NCI-H1930 (cell line): Measurements from ENCODE around the gene EBNA1BP2.
"Not testable (repeated sequence)": the region's sequence is repeated elsewhere in the genome, so short reads cannot be mapped to it uniquely, and the experiment has no call there.

Source experiments
- DNase-seq, 2 experiments: peaks; one replicate each; lab custom pipeline; 2025; lab: John Stamatoyannopoulos, UW

Gene EBNA1BP2

DNA sequence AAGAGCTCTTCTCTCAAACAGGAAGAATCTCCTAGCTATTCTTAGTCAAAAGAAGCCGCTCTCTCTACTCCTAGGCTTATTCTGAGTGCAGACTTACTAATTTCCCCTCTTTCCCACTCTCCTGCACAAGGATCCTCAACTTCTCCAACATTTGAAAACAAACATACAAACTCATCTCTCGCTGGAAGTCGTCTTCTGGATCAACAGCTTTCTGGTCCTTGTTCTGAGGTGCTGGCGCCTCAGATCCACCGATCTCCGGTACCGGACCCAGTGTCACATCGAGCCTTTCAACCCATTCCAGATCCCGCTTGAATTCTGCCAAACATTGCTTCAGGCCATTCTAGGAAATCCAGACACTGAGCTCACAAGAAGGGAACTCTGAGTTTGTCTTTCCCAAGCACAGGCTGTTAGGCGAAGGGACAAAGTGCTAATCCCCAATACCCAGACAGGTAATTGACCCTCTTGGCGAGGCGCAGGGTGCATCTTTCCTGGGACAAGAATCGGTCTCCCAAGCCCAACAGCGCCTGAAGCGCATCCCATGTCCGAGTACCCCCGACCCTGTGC is 696 bp downstream of the EBNA1BP2 start:
- DNase-seq = no peak

DNA sequence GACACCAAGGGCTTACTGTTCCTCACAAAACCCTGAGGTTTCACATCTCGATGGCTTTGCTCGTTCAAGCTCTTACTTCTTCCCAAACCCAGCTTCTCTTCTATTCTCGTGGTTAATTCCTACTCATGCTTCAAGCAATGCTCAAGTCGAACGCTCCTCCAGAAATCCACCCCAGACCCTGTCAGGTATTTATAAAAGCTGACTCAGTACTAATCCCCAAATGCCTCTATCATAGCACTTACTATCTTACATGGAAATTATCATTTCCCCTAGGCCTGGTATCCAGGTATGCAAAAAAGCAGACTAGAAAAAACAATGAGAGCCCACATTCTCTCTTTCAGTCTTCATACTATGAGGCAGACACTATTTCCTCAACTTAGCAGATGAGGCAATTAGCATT is 6.3 kb downstream of the EBNA1BP2 start:
- no peak for DNase-seq

DNA sequence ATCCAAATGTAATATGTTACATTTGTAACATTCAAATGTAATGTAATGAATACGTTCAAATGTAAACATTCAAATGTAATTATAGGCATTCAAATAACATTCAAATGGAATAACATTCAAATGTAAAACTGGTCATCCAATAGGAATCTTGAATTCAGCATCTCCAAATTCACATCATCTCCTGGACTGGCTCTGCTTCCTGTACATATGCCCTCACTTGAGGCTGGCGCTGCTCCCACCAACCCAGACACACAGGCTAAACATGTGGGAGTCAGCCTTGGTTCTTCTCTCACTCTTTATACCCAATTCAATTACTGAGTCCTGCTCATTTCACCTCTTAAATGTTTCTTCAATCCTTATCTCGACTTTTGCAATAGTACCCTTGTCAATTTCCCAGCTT is 6.9 kb downstream of the EBNA1BP2 start:
- DNase-seq = no peak

DNA sequence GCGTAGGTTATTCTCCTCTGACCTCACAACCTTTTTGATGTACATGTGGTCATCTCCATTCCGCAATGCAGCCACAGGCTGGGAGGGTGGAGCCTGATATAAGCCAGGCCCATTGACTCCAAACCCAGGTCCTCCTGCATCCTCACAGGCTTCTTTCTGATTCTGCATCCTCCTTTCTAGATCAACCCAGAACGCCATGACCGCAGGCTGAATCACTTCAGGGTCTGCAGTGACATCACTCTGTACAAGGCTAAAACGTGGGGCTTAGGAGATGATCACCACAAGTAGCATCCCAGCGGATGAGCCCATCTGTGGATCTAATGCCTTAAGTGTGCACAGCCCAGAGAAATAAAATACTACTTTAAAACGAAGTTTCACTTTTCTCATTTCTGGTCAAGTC is 16.1 kb downstream of the EBNA1BP2 start:
- no peak for DNase-seq

DNA sequence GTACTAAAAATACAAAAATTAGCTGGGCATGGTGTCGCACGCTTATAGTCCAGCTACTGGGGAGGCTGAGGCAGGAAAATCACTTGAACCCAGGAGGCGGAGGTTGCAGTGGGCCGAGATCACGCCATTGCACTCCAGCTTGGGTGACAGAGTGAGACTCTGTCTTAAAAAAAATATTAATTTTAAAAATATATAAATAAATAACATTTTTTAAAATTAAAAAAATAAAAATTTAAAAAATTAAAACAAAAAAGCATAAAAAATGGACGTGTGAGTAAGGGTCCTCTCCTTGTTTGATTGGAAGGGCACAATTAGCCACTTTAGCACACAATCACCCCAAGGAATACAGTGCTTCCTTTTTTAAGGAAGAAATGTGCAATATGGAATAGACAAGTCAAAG is 18.6 kb downstream of the EBNA1BP2 start:
- DNase-seq = no peak

DNA sequence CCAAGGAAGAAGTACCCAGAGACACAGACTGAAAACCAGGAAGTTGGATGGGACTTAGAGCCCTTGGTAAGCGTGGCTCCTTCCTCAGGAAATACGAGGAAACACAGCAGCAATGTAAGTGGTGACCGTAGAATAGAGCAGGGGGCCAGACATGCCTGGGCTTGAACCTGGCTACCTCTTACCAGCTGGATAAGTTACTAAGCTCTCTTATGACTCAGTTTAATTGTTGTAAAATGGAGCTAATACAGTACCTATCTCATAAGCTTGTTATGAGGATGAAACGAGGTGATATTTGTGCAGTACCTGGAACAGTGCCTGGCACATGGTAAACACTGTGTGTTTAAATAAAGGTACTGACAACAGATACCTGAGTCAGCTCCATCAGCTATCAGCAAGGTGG is 19.2 kb downstream of the EBNA1BP2 start:
- DNase-seq = no peak

DNA sequence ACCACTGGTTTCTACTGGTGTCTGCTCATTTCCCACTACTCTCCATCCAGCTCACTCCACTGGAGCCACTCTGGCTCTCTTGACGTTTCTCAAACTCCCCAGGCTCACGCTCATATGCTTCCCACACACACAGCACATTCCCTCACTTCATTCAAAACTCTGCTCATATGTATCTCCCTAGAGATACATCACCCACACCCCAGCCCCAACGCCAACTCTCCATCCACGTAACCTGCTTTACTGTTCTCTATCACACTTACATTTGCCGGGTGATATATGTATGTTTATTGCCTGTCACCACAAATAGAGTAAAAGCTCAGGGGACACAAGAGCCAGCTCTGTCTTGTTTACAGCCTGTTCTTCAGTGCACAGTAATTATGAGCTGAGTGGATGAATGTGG is 22.2 kb downstream of the EBNA1BP2 start:
- DNase-seq = no peak

DNA sequence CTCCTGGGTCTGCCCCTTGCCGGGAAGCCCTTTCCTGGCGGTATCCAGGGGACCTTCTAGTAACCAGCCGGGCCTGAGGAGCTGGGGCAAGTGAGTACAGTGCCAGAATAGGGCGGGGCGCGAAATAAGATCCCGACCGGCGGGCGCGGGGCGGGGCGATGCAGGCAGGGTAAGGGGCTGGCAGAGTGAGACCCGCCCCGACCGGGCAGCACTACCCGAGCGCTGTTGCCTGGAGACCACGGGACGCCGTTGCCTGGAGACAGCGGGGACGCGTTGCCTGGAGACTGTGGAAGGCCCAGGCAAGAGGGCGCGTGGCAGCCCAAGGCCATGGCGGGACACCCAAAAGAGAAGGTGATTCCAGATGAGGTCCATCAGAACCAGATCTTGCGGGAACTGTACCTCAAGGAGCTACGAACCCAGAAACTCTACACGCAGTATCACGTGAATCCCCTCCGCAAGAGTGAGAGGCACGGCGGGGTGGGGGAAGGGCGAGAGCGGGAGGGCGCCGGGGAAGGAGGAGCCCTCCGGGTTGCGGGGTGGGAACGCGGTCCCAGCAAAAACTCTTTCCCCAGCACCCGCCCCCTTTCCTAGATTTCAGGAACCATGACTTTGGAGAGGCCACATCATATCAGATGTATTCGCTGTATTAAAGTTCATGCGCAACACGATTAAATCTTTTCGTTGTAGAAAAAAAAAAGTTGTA is 24.3 kb downstream of the EBNA1BP2 start:
- peak; percentile 87 to 89 for DNase-seq

DNA sequence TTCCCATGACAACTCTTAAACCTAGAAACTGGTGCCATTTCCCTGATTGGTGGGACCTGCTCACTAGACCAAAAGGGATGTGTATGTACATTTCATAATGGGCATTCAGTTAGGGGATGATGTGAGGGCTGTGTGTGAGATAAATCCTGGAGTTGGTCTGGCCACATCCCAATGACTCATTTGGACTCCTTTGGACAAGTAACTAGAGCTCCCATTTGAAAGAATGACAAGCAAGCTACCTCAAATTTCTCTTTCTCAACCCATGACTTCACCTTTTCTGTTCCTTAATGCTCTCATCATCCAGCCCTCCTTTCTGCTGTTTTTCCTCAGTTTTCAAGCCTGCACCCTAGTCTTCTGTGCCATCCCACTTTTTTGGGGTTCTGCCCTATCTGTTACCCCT is 27.9 kb downstream of the EBNA1BP2 start:
- DNase-seq = no peak

DNA sequence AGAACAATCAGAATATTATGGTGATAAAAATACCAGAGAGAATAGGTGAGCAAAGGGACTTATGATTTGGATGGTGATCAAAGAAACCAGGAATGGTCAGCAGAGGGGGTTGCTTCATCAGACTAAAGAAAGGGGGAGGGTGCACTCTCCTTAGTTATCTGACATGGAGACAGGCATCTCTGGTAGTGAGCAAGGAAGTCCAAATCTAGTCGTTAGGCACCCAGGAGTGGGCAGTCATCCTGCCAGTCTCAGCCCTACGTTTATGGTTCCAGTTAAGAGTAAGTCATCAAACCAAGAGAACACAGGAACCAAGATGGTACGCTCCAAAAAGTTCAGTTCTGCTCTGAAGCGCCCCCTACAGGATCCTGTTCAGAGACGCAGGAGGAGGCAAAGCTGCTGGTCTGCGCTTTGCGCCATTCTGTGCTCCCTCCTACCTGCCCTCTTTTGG is 28.6 kb downstream of the EBNA1BP2 start:
- DNase-seq = peak; percentile 38 to 70

DNA sequence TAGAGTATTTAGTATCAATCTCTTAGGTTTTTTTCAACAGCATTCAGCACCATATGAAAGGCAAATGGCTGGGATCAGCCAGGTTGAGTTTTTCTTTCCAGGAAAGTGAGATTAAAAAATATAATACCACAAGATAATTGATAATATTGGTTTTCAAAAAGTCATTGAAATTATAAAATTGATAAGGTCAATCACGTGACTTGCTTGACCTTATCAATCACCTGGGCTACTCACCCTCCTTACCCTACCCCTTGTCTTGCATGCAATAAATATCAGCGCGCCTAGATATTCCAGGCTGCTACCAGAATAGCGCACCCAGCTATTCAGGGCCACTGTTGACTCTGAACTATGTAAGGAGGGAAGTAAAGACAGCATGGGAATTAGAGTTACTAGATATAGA is 31.5 kb downstream of the EBNA1BP2 start:
- no peak for DNase-seq

DNA sequence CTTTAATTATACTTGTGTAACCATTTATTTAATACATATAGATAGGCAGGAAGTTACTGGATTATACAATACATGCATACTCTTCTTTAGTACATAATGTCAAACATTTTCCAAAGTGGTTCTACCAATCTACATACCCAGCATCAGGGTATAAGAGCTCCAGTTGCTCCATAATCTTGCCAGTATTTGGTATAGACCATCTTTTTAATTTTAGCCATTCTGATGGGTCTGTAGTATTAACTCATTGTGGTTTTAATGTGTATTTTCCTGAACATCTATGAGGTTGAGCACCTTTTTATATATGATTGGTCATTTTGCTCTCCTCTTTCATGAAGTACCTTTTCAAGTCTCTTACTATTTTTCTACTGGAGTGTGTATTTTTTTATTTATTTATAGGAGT is 32.1 kb downstream of the EBNA1BP2 start:
- no peak for DNase-seq

DNA sequence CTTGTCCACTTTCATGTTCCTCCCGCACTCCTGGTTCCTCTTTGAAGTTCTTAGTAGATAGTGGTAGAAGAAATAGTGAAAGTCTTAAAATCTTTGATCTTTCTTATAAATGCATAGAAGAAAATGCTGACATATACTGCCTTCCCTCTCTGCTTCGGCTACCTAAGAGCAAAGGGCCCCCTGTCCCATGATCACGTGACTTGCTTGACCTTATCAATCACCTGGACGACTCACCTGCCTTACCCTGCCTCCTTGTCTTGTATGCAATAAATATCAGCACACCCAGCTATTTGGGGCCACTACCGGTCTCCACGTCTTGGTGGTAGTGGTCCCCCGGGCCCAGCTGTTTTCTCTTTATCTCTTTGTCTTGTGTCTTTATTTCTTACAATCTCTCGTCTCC is 32.8 kb downstream of the EBNA1BP2 start:
- DNase-seq = not testable (repeated sequence)

DNA sequence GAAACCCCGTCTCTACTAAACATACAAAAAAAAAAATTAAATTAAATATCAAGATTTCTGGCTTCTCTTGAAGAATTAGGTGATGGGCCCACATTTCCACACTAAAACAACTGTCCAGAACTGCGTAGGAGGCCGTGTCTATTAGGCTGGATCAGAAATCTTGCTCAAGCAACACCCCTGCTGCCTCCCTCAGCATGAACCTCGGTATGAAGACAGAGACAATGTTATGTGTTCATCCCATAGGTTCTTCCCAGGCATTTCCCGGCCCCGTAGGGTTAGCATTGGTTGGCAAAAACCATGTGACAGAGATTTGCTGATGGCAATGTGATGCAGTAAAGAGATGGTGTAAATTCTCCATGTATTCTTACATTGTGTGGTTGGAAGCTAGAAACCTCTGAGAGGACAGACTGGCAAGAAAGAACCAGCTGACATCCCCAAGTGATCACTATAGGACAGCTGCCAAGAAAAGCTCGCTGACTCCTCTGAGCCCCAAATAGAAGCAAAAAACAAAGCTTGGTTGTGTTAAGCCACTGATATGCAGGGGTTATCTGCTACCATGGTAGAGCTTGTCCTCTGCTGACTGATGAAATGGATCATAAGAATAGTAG is 34.5 kb downstream of the EBNA1BP2 start:
- DNase-seq = no peak

DNA sequence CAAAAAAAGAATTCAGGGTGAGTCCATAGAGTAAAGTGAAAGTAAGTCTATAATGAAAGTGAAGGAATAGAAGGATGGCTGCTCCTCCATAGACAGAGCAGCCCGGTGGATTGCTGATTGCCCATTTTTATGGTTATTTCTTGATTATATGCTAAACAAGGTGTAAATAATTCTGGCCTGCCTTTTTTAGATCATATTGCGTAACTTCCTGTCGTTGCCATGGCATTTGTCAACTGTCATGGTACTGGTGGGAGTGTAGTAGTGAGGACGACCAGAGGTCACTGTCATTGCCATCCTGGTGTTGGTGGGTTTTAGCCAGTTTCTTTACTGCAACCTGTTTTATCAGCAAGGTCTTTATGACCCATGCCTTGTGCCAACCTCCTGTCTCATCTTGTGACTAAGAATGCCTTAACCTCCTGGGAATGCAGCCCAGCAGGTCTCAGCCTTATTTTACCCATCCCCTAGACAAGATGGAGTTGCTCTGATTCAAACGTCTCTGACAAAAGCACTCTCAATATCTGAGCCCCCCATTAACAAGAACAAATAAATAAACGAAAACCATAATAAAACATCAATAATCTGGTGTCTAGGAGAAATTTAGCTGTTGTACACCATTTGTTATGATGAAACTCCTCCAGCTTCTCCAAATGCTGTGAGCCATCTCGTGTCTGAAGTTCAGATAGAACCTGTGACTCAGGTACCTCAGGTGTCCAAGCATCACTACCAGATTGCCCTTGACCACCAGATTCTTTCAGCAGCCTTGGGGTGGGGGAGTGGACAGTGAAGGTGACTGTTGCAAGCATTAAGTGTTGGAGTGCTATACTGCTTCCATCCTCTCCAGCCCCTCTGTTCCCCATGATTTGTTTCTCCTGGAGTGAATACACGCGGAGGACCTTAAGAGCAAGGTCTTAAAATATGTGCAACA is 36.0 kb downstream of the EBNA1BP2 start:
- DNase-seq = no peak

DNA sequence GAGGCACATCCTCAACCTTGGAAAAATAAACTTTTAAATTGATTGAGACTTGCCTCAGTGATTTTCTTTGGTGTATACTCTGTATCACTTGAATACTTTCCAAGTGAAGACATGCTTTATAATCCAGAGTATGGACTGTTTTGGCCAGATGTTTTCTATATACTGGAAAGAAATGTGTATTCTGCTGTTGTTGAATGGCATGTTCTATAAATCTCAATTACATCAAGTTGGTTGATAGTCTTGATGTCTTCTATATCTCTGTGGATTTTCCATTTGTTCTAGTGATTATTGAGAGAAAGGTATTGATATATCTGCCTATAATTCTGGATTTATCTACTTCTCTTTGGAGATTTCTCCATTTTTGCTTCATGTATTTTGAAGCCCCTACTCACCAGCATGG is 37.5 kb downstream of the EBNA1BP2 start:
- no peak for DNase-seq

DNA sequence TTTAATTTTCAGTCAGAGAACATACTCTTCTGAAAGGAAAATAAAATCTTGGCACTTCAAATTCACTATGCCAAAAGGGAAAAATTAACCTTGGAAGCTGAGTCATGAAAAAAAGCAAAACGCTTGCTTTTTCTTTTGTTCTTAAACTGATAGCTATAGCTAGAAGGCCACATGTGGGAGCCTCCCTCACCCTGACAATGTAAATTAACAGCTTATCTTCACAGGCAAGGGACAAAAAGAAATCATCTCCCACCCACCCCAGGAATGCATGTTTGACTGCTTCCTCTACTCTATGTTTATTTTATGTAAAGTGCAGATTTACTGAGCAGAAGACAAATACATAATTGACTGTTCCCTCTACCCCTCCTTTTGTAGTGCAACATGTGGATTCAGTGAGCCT is 38.0 kb downstream of the EBNA1BP2 start:
- DNase-seq = no peak

DNA sequence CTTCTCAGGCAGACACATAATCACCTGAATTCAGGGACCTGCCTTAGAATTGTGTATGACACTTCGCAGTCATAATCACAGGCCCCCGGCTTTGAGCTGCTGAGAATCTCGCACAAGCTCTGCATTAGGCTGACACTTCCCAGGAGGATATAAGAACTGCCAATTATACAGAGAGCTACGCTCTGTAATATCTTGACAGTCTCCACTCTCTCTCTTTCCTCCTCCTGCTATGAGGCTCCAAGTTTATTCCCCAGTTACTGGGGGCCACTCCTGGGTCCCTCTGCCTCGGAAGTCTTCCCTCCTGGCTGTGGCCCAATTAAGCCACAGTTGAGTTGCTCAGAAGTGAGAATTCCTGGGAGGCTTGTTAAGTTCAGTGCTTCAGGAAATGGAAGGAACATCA is 42.7 kb downstream of the EBNA1BP2 start:
- no peak for DNase-seq

DNA sequence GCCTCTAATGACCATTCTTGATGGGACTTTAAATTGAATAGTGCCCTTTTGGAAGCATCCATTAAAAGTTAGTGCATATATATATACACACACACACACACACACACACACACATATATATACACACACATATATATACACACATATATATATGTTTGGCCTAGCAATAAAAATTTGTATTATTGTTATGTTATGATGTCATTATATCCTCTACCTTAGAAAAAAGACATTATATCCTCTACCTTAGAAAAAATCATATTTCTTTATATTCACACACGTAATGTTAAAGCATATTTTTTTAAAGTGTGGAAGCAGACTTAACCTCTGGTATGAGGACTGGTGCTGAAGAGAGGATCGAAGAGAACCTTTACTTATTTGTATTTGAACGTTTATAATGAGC is 43.3 kb downstream of the EBNA1BP2 start:
- DNase-seq = no peak

DNA sequence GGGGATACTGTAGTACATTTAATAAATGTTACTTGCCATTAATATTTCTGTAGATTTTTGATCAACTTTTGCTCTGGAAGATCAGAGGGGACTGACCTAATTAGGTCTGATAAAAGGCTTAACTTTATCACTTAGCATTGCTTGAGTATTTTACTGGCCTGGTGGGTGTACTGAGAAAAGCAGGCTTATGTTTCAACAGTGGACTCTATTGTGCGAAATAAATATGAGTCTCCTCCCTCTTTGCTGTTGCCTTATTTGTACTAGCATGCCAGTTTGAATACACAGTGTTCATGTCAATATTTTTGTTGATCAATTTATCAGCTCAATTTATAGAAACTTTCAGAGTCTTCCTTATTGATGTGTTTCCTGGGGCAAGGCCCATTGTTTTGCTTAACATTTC is 49.1 kb downstream of the EBNA1BP2 start:
- no peak for DNase-seq

DNA sequence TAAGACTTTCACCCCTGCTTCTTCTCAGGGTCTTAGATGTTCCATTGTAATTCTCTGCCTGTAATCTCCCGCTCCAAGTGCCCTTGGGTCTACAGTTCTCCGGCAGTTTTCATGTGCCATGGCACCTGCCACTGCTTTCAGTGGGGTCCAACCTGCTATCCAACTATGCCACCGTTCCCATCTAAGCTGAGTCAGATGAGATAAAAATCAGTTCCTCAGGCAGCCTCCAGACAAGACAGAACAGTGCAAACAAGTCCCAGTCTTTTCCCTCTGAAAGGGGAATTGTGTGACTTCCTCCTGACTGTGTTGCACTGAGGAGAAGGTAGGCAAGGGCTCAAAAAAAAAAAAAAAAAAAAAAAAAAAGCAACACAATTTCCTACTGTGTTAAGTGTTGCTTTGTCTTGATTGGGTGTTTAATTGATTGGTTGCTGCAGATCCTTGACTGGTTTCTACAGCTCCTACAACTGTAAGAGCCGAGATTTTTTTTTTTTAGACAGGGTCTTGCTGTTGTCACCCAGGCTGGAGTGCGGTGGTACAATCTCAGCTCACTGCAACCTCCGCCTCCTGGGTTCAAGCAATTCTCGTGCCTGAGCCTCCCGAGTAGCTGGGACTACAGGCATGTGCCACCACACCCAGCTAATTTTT is 50.7 kb downstream of the EBNA1BP2 start:
- no peak for DNase-seq
